Stimulated activated naive B cell treated with anti-CD40 and anti-IgM and Interleukin-4, amounts not matched to agents 10 μg/mL and 1 μg/mL and 100 μg/mL, for 72 hours (primary cell): ENCODE data around the gene FCN2.
A peak's percentile ranks its signal among the peaks of the same experiment; 100 is the strongest.

Experiments
- ATAC-seq, 2 donors: fragments of 150-1000 bp; cut with Tn5 transposase; replicated peaks; 2 replicates each; pipeline ENCODE4 v1.10.0; 2021; ENCODE audit warnings: moderate library complexity in 1 of 2
- DNase-seq: peaks from one replicate; pipeline ENCODE4 v3.0.0; 2021
- H3K27ac Mint-ChIP-seq: one replicate; pipeline ENCODE4 v1.8.0; 2022; ENCODE audit warnings: mild to moderate bottlenecking, mixed read lengths
- H3K27me3 Mint-ChIP-seq, 2 donors: one replicate each; pipeline ENCODE4 v1.8.0; 2022; ENCODE audit warnings: mixed read lengths in 2 of 2
- H3K36me3 Mint-ChIP-seq, 2 donors: one replicate each; pipeline ENCODE4 v1.8.0; 2022; ENCODE audit warnings: mixed read lengths in 2 of 2, mild to moderate bottlenecking in 1 of 2
- H3K4me1 Mint-ChIP-seq, 2 donors: one replicate each; pipeline ENCODE4 v1.8.0; 2022; ENCODE audit warnings: mixed read lengths in 2 of 2, mild to moderate bottlenecking in 1 of 2
- H3K4me3 Mint-ChIP-seq, 2 donors: one replicate each; pipeline ENCODE4 v1.8.0; 2022; ENCODE audit warnings: mild to moderate bottlenecking in 2 of 2, mixed read lengths in 2 of 2, moderate library complexity in 1 of 2
- H3K9me3 Mint-ChIP-seq, 2 donors: one replicate each; pipeline ENCODE4 v1.8.0; 2022; ENCODE audit warnings: mixed read lengths in 2 of 2, mild to moderate bottlenecking in 1 of 2

The FCN2 gene

GRCh38 chr9:134885001-134885678, 4.5 kb downstream of the FCN2 start:
- no peak overlapping the region for H3K27ac Mint-ChIP-seq
- H3K36me3 Mint-ChIP-seq: no peaks in the 10 kb centered on the region
- ATAC-seq (no peak), DNase-seq (no peak)
- no peaks in the 10 kb centered on the region for H3K9me3 Mint-ChIP-seq
- H3K4me3 Mint-ChIP-seq: no peak overlapping the region
- peaks cover 50 to 80% of the 10 kb centered on the region in 2 donors for H3K27me3 Mint-ChIP-seq
- H3K4me1 Mint-ChIP-seq: peaks cover 5 to 20% of the 10 kb centered on the region in 2 donors

DNA sequence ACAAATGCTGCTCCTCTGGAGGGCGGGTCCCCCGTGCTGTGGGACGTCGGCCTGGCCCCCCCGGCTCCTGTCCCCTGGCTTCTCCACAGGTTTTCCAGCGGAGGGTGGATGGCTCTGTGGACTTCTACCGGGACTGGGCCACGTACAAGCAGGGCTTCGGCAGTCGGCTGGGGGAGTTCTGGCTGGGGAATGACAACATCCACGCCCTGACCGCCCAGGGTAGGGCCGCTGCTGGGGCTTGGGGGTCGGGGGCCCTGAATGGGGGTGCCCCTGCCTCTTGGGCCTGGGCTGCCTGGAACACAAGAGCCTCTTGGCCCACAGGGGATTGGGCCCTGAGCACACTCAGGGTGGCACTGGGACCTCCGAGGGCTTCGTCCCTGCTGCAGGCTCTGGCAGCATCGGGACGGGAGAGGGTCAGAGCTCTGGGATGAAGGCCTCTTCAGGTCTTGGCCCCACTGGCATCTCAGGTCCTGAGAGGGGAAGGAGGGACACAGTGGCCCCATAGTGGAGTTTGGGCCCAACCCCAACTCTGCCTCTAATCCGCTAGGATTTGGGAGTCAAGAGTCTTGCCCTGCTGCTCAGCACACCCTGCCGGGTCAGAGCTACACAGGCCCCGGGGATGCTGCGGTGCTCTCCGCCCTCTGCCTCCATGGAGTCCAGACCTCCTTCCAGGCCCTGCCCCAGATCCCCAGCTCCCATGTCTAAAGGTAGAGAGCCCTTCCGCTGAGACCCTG, 5.2 kb downstream of the FCN2 start:
- Mint-ChIP-seq H3K4me3 (no peak overlapping the region), H3K4me1 (peaks cover 5 to 21% of the 10 kb centered on the region in 2 donors), H3K9me3 (no peaks in the 10 kb centered on the region), H3K27me3 (peaks cover 49 to 77% of the 10 kb centered on the region in 2 donors), H3K36me3 (no peaks in the 10 kb centered on the region), H3K27ac (no peak overlapping the region)
- ATAC-seq (no peak), DNase-seq (no peak)

DNA sequence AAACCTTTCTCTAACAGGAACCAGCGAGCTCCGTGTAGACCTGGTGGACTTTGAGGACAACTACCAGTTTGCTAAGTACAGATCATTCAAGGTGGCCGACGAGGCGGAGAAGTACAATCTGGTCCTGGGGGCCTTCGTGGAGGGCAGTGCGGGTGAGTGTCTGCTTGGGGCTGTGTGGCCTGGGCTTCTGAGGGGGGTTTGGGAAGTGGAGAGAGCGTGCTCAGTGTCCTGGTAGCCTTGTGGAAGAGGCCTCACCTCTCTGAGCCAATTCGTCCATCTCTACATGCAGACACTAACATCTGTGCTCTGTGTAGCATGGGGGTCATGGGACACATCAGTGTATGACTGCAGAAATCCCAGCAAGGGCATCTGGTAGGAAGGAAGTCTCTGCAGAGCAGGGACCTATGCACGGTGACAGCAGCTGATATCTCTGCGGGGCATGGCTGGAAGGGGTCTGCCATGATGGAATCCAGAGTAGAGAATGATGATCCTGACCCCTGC, 5.9 kb downstream of the FCN2 start:
- Mint-ChIP-seq H3K27ac (no peak overlapping the region), H3K4me3 (no peak overlapping the region), H3K27me3 (peaks cover 55 to 77% of the 10 kb centered on the region in 2 donors), H3K36me3 (no peaks in the 10 kb centered on the region), H3K4me1 (peaks cover 5 to 21% of the 10 kb centered on the region in 2 donors), H3K9me3 (no peaks in the 10 kb centered on the region)
- no peak for ATAC-seq
- DNase-seq: no peak

GRCh38 chr9:134887219-134887618, 6.6 kb downstream of the FCN2 start:
- ATAC-seq: no peak
- H3K27ac Mint-ChIP-seq: no peak overlapping the region
- H3K4me1 Mint-ChIP-seq: peaks cover 5 to 21% of the 10 kb centered on the region in 2 donors
- DNase-seq: no peak
- no peaks in the 10 kb centered on the region for H3K36me3 Mint-ChIP-seq
- peaks cover 55 to 78% of the 10 kb centered on the region in 2 donors for H3K27me3 Mint-ChIP-seq
- no peak overlapping the region for H3K4me3 Mint-ChIP-seq
- no peaks in the 10 kb centered on the region for H3K9me3 Mint-ChIP-seq

- no peak overlapping the region for H3K27ac Mint-ChIP-seq
- H3K27me3 Mint-ChIP-seq: peaks cover 55 to 78% of the 10 kb centered on the region in 2 donors
- peaks cover 5 to 21% of the 10 kb centered on the region in 2 donors for H3K4me1 Mint-ChIP-seq
- no peaks in the 10 kb centered on the region for H3K9me3 Mint-ChIP-seq
- peak in 1 of 2 donors; percentile 15 for ATAC-seq
- H3K36me3 Mint-ChIP-seq: no peaks in the 10 kb centered on the region
- no peak for DNase-seq
- H3K4me3 Mint-ChIP-seq: no peak overlapping the region
Observed at GRCh38 chr9:134887686-134888602, 7.3 kb downstream of the FCN2 start.

DNA sequence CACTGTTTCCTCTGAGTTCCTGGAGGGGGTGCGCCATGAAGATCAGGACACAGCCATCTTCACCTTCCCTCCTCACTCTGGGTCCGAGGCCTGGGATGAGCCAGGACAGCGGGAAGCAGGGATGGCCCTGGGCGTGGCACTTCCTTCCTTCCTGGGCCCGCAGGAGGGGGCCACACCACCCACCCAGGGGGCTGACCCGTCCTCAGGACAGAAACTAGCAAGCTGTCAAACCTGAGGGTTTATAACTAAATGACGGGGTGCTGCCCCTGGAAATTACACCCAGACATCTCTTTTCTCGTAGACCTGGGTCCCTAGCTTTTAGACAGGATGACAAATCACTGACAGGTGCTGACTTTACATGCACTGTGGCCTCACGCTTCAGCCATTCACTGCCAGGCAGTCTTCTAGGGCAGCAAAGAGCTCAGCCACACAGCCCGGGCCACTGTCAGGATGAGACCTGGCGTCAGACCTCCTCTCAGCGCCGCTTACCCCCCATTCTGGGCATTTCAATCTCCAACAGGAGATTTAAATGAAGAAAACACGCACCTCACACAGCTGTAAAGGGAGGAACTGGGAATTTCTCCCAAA, 8.1 kb downstream of the FCN2 start:
- Mint-ChIP-seq H3K9me3 (peaks cover 0 to under 1% of the 10 kb centered on the region in 2 donors), H3K4me1 (peaks cover 5 to 21% of the 10 kb centered on the region in 2 donors), H3K36me3 (no peaks in the 10 kb centered on the region), H3K27ac (no peak overlapping the region), H3K4me3 (no peak overlapping the region), H3K27me3 (peaks cover 52 to 72% of the 10 kb centered on the region in 2 donors)
- ATAC-seq (no peak), DNase-seq (no peak)

GRCh38 chr9:134889386-134890154, 9.0 kb downstream of the FCN2 start:
- no peak overlapping the region for H3K4me3 Mint-ChIP-seq
- H3K9me3 Mint-ChIP-seq: peaks cover 0 to 2% of the 10 kb centered on the region in 2 donors
- H3K36me3 Mint-ChIP-seq: no peaks in the 10 kb centered on the region
- H3K27me3 Mint-ChIP-seq: peaks cover 51 to 63% of the 10 kb centered on the region in 2 donors
- peak; percentile 60 to 73 for ATAC-seq
- peaks cover 5 to 21% of the 10 kb centered on the region in 2 donors for H3K4me1 Mint-ChIP-seq
- no peak for DNase-seq
- H3K27ac Mint-ChIP-seq: no peak overlapping the region

- H3K4me1 Mint-ChIP-seq: peaks cover 5 to 21% of the 10 kb centered on the region in 2 donors
- no peak overlapping the region for H3K4me3 Mint-ChIP-seq
- H3K27me3 Mint-ChIP-seq: peaks cover 56 to 62% of the 10 kb centered on the region in 2 donors
- ATAC-seq: no peak
- H3K36me3 Mint-ChIP-seq: peaks cover 0 to 3% of the 10 kb centered on the region in 2 donors
- no peak for DNase-seq
- H3K27ac Mint-ChIP-seq: no peak overlapping the region
- H3K9me3 Mint-ChIP-seq: peaks cover 2% of the 10 kb centered on the region in 2 donors
Observed at GRCh38 chr9:134890155-134890495, 9.5 kb downstream of the FCN2 start.

GRCh38 chr9:134891053-134891452, 10.4 kb downstream of the FCN2 start:
- Mint-ChIP-seq H3K27ac (no peak overlapping the region), H3K4me3 (no peak overlapping the region), H3K27me3 (peaks cover 58 to 60% of the 10 kb centered on the region in 2 donors), H3K4me1 (peaks cover 5 to 21% of the 10 kb centered on the region in 2 donors), H3K9me3 (peaks cover 2 to 5% of the 10 kb centered on the region in 2 donors), H3K36me3 (peaks cover 0 to 4% of the 10 kb centered on the region in 2 donors)
- ATAC-seq (no peak), DNase-seq (no peak)

- ATAC-seq (no peak), DNase-seq (no peak)
- H3K9me3 Mint-ChIP-seq: peaks cover 2 to 5% of the 10 kb centered on the region in 2 donors
- peaks cover 52 to 53% of the 10 kb centered on the region in 2 donors for H3K27me3 Mint-ChIP-seq
- peaks cover 0 to 4% of the 10 kb centered on the region in 2 donors for H3K36me3 Mint-ChIP-seq
- peaks cover 5 to 21% of the 10 kb centered on the region in 2 donors for H3K4me1 Mint-ChIP-seq
- peak overlapping the region; percentile 1 for H3K27ac Mint-ChIP-seq
- H3K4me3 Mint-ChIP-seq: no peak overlapping the region
Observed at GRCh38 chr9:134891713-134892112, 11.1 kb downstream of the FCN2 start.

DNA sequence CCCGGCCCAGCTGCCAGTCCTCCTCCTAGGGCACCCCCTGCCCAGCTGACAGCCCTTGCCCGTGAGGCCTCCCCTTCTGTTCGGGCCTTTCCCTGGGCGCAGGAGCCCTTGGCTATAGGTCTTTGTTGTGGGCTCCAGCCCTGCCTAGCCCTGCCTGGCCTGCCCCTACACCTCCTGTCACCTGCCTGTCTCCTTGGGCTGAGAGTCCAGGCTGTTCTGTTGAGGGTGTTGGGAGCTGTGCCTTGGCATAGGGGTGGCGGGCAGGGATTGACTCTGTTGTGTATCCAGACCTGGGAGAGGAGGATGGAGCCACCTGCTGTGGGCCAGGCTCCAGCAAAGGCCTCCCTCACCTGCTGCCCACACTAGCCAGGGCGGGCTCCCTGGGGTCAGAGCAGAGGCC, 11.6 kb downstream of the FCN2 start:
- DNase-seq: no peak
- H3K36me3 Mint-ChIP-seq: peaks cover 0 to 4% of the 10 kb centered on the region in 2 donors
- H3K9me3 Mint-ChIP-seq: peaks cover 2 to 5% of the 10 kb centered on the region in 2 donors
- H3K27me3 Mint-ChIP-seq: peaks cover 48 to 52% of the 10 kb centered on the region in 2 donors
- H3K4me1 Mint-ChIP-seq: peaks cover 5 to 17% of the 10 kb centered on the region in 2 donors
- H3K4me3 Mint-ChIP-seq: no peak overlapping the region
- no peak for ATAC-seq
- H3K27ac Mint-ChIP-seq: no peak overlapping the region

DNA sequence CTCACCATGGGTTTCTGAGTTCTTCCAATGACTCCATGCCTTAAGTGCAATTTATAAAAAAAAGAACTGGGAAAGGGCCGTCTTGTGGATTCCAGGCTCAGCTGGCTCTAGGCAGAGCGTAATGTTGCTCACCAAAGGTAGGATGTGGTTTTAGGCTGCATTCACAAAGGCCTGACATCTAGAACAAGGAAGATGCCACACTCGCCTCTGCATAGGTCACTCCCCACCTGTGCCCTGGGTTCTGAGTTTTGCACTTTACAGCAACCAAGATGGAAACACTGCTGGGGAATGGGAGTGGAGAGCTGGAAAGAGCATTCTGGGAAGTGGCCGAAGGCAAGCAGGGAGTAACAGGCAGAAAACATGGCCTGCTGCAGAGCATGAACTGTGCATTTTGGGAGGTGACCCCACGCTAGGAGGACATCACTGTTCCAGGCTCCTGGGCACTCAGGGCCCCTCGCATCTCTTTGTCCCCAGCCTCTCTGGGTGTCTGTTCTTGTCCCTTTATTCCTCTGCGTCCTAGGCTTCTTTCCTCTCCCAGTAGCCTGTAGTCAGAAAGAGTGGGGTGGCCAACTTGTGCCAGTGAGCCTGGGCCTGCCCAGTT, 12.3 kb downstream of the FCN2 start:
- H3K4me1 Mint-ChIP-seq: peaks cover 5 to 10% of the 10 kb centered on the region in 2 donors
- no peak overlapping the region for H3K4me3 Mint-ChIP-seq
- DNase-seq: no peak
- H3K9me3 Mint-ChIP-seq: peaks cover 2 to 5% of the 10 kb centered on the region in 2 donors
- ATAC-seq: no peak
- H3K27me3 Mint-ChIP-seq: peaks cover 41 to 49% of the 10 kb centered on the region in 2 donors
- no peak overlapping the region for H3K27ac Mint-ChIP-seq
- H3K36me3 Mint-ChIP-seq: peaks cover 0 to 4% of the 10 kb centered on the region in 2 donors
